ENCODE data around the gene SLC9A5. TPM values are rescaled to one million over a fixed set of nuclear protein-coding genes. Genes with fewer than 3 reads are reported as not detected.

Gene SLC9A5
- polyA plus RNA-seq, 2 of the 4 experiments (the other 2 are of a cell fraction) = 0.83 to 2.5 TPM

DNA sequence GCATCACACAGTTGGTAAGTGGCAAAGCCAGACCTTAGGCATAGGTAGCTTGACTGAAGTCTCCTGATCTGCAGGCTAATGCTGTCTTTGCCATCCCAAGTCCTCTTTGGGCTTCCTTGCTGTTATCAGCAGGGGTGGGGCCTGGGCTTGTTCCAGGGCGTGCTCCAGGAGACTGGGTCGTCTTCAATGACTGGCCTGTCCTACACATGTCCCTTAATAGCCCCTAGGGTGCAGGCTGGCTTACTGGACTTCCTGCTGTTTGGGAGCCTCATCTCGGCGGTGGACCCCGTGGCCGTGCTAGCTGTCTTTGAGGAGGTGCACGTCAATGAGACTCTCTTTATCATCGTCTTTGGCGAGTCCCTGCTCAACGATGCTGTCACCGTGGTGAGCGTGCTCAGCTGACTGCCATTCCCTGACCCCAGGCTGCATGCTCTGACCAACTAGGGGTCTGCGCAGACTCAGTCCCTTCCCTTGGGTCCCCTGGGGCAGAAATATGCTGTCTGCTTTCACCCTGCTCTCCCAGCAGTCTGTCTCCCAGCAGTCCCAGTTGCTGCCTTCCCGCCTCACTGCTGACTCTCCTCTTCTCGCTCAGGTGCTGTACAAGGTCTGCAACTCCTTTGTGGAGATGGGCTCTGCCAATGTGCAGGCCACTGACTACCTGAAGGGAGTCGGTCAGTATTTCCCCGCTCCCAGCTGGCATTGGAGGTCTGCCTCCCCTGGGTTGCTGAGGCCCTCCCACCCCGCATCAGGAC is 6.2 kb downstream of the SLC9A5 start:
- TF ChIP-seq, protein P1, sequence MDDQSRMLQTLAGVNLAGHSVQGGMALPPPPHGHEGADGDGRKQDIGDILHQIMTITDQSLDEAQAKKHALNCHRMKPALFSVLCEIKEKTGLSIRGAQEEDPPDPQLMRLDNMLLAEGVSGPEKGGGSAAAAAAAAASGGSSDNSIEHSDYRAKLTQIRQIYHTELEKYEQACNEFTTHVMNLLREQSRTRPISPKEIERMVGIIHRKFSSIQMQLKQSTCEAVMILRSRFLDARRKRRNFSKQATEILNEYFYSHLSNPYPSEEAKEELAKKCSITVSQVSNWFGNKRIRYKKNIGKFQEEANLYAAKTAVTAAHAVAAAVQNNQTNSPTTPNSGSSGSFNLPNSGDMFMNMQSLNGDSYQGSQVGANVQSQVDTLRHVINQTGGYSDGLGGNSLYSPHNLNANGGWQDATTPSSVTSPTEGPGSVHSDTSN (IDR thresholded peaks at IDR 0.05) = no peak
- TF ChIP-seq E2F6 (IDR thresholded peaks at IDR 0.05; ENCODE audit: borderline replicate concordance, low read depth) (no peak), TFCP2L1 (CRISPR knock-in tag; IDR thresholded peaks at IDR 0.05) (no peak), MAZ (IDR thresholded peaks at IDR 0.05; ENCODE audit: borderline replicate concordance, low read depth, low read length) (no peak), REST (IDR thresholded peaks at IDR 0.05) (no peak), FOXS1 (CRISPR knock-in tag; IDR thresholded peaks at IDR 0.05) (no peak), ZFP36 (IDR thresholded peaks at IDR 0.05; ENCODE audit: borderline replicate concordance, partially characterized antibody) (no peak), NPAS2 (CRISPR knock-in tag; IDR thresholded peaks at IDR 0.05; ENCODE audit: borderline replicate concordance) (no peak), RNF2 (IDR thresholded peaks at IDR 0.05; ENCODE audit: borderline replicate concordance, low read depth) (no peak), SMC3 (IDR thresholded peaks at IDR 0.05) (no peak), RAD21 (conservative IDR thresholded peaks at IDR 0.05 in 1 of 2, IDR thresholded peaks at IDR 0.05 in 1 of 2) (no peak), RCOR1 (IDR thresholded peaks at IDR 0.05; ENCODE audit: low read depth, low read length) (no peak), PHF8 (IDR thresholded peaks at IDR 0.05; ENCODE audit: borderline replicate concordance, low read depth) (no peak)
- TF ChIP-seq, protein P2, sequence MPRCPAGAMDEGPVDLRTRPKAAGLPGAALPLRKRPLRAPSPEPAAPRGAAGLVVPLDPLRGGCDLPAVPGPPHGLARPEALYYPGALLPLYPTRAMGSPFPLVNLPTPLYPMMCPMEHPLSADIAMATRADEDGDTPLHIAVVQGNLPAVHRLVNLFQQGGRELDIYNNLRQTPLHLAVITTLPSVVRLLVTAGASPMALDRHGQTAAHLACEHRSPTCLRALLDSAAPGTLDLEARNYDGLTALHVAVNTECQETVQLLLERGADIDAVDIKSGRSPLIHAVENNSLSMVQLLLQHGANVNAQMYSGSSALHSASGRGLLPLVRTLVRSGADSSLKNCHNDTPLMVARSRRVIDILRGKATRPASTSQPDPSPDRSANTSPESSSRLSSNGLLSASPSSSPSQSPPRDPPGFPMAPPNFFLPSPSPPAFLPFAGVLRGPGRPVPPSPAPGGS (IDR thresholded peaks at IDR 0.05) = no peak
- FAIRE-seq (no peak), ATAC-seq (no peak), DNase-seq (ENCODE audit: low read depth in 1 of 2, low spot score in 1 of 2) (no peak)
- Histone ChIP-seq H3K9me3 (no peaks in the 10 kb centered on the region), H3K4me1 (0 out of 3 replicates have a peak, but pooled peaks cover 3% of the 10 kb centered on the region), H3K27ac (no peak overlapping the region), H3K4me2 (no peak overlapping the region), H3K4me3 (no peak overlapping the region)
- 88% methylated on average over 17 of the region's 18 CpGs for WGBS (ENCODE audit: missing lambda C conversion rate)
- POLR2A ChIA-PET = no interaction called here
- CTCF ChIA-PET = interaction anchor here (0.6 to 2.4 kb wide), 5 partner anchors 9 to 245 kb away, joined by 3 to 9 read pairs (median 4); partner anchors contain the start of gene ZDHHC1

DNA sequence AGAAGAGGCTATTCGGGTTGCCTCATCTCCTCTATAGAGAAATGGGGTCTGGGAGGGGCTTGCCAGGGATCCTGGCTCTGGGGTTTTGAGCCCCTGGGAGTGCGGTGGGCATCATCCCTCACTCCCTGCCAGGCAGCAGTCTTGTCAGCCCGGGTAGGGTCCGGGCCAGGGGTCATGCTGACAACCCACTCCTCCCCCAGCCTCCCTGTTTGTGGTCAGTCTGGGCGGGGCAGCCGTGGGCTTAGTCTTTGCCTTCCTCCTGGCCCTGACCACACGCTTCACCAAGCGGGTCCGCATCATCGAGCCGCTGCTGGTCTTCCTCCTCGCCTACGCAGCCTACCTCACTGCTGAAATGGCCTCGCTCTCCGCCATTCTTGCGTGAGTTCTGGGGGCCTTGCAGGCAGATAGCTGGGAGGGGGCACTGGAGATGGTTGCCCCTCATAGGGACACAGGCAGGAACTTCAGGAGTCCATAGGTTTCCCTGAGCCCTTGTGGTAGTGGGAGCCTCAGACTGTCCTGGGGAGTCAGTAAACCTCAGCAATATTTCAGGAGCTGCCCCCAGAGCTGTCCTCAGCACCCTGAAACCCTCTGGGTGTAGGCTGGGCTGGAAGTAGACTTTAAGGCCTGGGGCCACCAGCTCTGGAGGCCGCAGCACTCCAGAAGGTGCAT is 6.9 kb downstream of the SLC9A5 start:
- no peak overlapping the region for H3K4me2 ChIP-seq
- H3K4me1 ChIP-seq = no peaks in the 10 kb centered on the region
- FAIRE-seq (no peak), DNase-seq (ENCODE audit: low read depth in 1 of 2, low spot score in 1 of 2) (no peak), ATAC-seq (no peak)
- H3K27ac ChIP-seq = no peak overlapping the region
- H3K9me3 ChIP-seq = no peaks in the 10 kb centered on the region
- WGBS (ENCODE audit: missing lambda C conversion rate) = 89% methylated on average over 17 of the region's 17 CpGs
- no peak overlapping the region for H3K4me3 ChIP-seq
- ChIA-PET CTCF (interaction anchor here (0.8 to 2.4 kb wide), 5 partner anchors 8 to 60 kb away, joined by 3 to 9 read pairs (median 4); no protein-coding TSS in a partner anchor), POLR2A (no interaction called here)
- no peak for TF ChIP-seq KDM5A (IDR thresholded peaks at IDR 0.05)
- TF ChIP-seq ELK1 (IDR thresholded peaks at IDR 0.05; ENCODE audit: low read depth, low read length) = no peak
- TF ChIP-seq, protein P1 (IDR thresholded peaks at IDR 0.05) = no peak
- TF ChIP-seq, protein P3, sequence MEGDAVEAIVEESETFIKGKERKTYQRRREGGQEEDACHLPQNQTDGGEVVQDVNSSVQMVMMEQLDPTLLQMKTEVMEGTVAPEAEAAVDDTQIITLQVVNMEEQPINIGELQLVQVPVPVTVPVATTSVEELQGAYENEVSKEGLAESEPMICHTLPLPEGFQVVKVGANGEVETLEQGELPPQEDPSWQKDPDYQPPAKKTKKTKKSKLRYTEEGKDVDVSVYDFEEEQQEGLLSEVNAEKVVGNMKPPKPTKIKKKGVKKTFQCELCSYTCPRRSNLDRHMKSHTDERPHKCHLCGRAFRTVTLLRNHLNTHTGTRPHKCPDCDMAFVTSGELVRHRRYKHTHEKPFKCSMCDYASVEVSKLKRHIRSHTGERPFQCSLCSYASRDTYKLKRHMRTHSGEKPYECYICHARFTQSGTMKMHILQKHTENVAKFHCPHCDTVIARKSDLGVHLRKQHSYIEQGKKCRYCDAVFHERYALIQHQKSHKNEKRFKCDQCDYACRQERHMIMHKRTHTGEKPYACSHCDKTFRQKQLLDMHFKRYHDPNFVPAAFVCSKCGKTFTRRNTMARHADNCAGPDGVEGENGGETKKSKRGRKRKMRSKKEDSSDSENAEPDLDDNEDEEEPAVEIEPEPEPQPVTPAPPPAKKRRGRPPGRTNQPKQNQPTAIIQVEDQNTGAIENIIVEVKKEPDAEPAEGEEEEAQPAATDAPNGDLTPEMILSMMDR (IDR thresholded peaks at IDR 0.05) = no peak
- TF ChIP-seq MAFK (IDR thresholded peaks at IDR 0.05; ENCODE audit: partially characterized antibody) = no peak
- no peak for TF ChIP-seq MYC (IDR thresholded peaks at IDR 0.05; ENCODE audit: borderline replicate concordance, low read length)
- no peak for TF ChIP-seq POLR2AphosphoS2 (conservative IDR thresholded peaks at IDR 0.05; ENCODE audit: low read length)
- no peak for TF ChIP-seq FOSB (CRISPR knock-in tag; IDR thresholded peaks at IDR 0.05)
- no peak for TF ChIP-seq ZNF302 (CRISPR knock-in tag; IDR thresholded peaks at IDR 0.05)
